HCT116 (cell line): Measurements from ENCODE around the gene NOS1. TPM values are rescaled to one million over a fixed set of nuclear protein-coding genes. Genes with fewer than 3 reads are reported as not detected.

Experiments used
- ATAC-seq: fragments of 200-7000 bp; cut with Tn5 transposase; 2 replicates; pipeline ENCODE4 v1.9.1; 2020; ENCODE audit warnings: mild to moderate bottlenecking, moderate library complexity
- BruUV-seq: library from RNA; stranded (reverse); fragments of 400-500 nt; replicated peaks from 2 replicates; lab custom pipeline; 2021; lab: Mats Ljungman, UMichigan
- CTCF ChIA-PET: fragments of 300-600 bp; sonication (Branson Sonifier 250); formaldehyde crosslinking; loops from one replicate; lab custom pipeline; 2021; ENCODE audit warnings: antibody characterized with exemption; lab: Charles Lee
- POLR2A ChIA-PET: fragments of 300-600, 350-600 bp; sonication (Branson Sonifier 250); formaldehyde crosslinking; loops from one replicate; lab custom pipeline; 2021; ENCODE audit warnings: antibody characterized with exemption; lab: Charles Lee
- RAD21 ChIA-PET, 2 experiments: fragments of 300-600 bp; sonication (Branson Sonifier 250); formaldehyde crosslinking; loops; one replicate each; lab custom pipeline; 2023; ENCODE audit warnings: low total read pairs in 2 of 2; ENCODE audit not compliant: uncharacterized antibody in 2 of 2, unreplicated experiment in 2 of 2, low non-redundant PET in 1 of 2; lab: Charles Lee
- DNase-seq: peaks from one replicate; pipeline ENCODE4 v3.0.0-alpha.2; 2010; ENCODE audit warnings: low read depth, low spot score
- H2AFZ ChIP-seq: fragments of 200-600 bp; shearing (Covaris generic), sonication (generic); 2 replicates; pipeline ENCODE4 v1.6.1; 2017; ENCODE audit warnings: low read depth, mixed run types, mixed read lengths, antibody characterized with exemption, low read length; ENCODE audit not compliant: poor library complexity, severe bottlenecking
- H3K27ac ChIP-seq: 2 replicates; pipeline ENCODE4 v1.5.1; 2012; ENCODE audit warnings: low read depth, low read length
- H3K27me3 ChIP-seq: fragments of 200-600 bp; sonication (generic); 2 replicates; pipeline ENCODE4 v1.6.1; 2016; ENCODE audit warnings: mixed run types, low read length, mixed read lengths; ENCODE audit not compliant: insufficient read depth
- H3K36me3 ChIP-seq, 2 experiments: fragments of 200-500 bp in 1 of 2; fragments of 200-600 bp in 1 of 2; sonication (Bioruptor generic) in 1 of 2; sonication (generic) in 1 of 2; 2 replicates each; pipeline versions ENCODE4 v1.5.1 to v1.6.1; 2014 to 2016; ENCODE audit warnings: low read length in 2 of 2, inconsistent platforms in 1 of 2, mixed read lengths in 1 of 2, mixed run types in 1 of 2; ENCODE audit not compliant: insufficient read depth in 2 of 2, control insufficient read depth in 1 of 2
- H3K4me1 ChIP-seq, 2 experiments: fragments of 200-600 bp in 1 of 2; sonication (generic) in 1 of 2; 2 replicates each; pipeline versions ENCODE4 v1.5.1 to v1.6.1; 2012 to 2017; ENCODE audit warnings: low read length in 2 of 2, inconsistent platforms in 1 of 2, mild to moderate bottlenecking in 1 of 2, mixed read lengths in 1 of 2, mixed run types in 1 of 2, moderate library complexity in 1 of 2; ENCODE audit not compliant: insufficient read depth in 2 of 2, control insufficient read depth in 1 of 2
- H3K4me2 ChIP-seq: fragments of 200-600 bp; sonication (generic); 2 replicates; pipeline ENCODE4 v1.6.1; 2017; ENCODE audit warnings: mixed run types, low read length, mixed read lengths
- H3K4me3 ChIP-seq, 2 experiments: fragments of 200-600 bp in 1 of 2; sonication (generic) in 1 of 2; replicated peaks in 1 of 2; 2 replicates each; pipeline ENCODE4 v1.5.1; 2011 to 2016; ENCODE audit warnings: low read length in 2 of 2, control low read depth in 1 of 2, low read depth in 1 of 2, mild to moderate bottlenecking in 1 of 2, mixed read lengths in 1 of 2, mixed run types in 1 of 2
- H3K79me2 ChIP-seq: fragments of 200-600 bp; sonication (generic); 2 replicates; pipeline ENCODE4 v1.6.1; 2017; ENCODE audit warnings: mild to moderate bottlenecking, mixed run types, low read length, moderate library complexity, mixed read lengths; ENCODE audit not compliant: insufficient read depth
- H3K9ac ChIP-seq: fragments of 200-600 bp; sonication (generic); 2 replicates; pipeline ENCODE4 v1.6.1; 2016; ENCODE audit warnings: low read length, mixed read lengths
- H3K9me2 ChIP-seq: fragments of 200-600 bp; sonication (generic), shearing (Covaris generic); 2 replicates; pipeline ENCODE4 v1.6.1; 2017; ENCODE audit warnings: mixed run types, mild to moderate bottlenecking, moderate library complexity; ENCODE audit not compliant: insufficient read depth
- H3K9me3 ChIP-seq, 2 experiments: fragments of 200-500 bp in 1 of 2; fragments of 200-600 bp in 1 of 2; sonication (Bioruptor generic) in 1 of 2; sonication (generic) in 1 of 2; 2 replicates each; pipeline ENCODE4 v1.6.1; 2014 to 2017; ENCODE audit warnings: low read length in 2 of 2, mixed read lengths in 2 of 2, inconsistent platforms in 1 of 2, low read depth in 1 of 2, mild to moderate bottlenecking in 1 of 2, mixed run types in 1 of 2, moderate library complexity in 1 of 2; ENCODE audit not compliant: control insufficient read depth in 1 of 2, insufficient read depth in 1 of 2
- H4K20me1 ChIP-seq: fragments of 200-600 bp; sonication (generic), shearing (Covaris generic); 2 replicates; pipeline ENCODE4 v1.6.1; 2017; ENCODE audit warnings: mixed run types, mild to moderate bottlenecking, moderate library complexity; ENCODE audit not compliant: insufficient read depth
- CBX3 ChIP-seq: IDR thresholded peaks from 2 replicates; pipeline ENCODE4 v1.6.1; 2012; ENCODE audit warnings: low read depth
- CEBPB ChIP-seq: IDR thresholded peaks from 2 replicates; pipeline ENCODE4 v1.6.1; 2012; ENCODE audit warnings: low read depth
- EGR1 ChIP-seq: IDR thresholded peaks from 2 replicates; pipeline ENCODE4 v1.6.1; 2012; ENCODE audit warnings: low read depth
- ELF1 ChIP-seq: IDR thresholded peaks from 2 replicates; pipeline ENCODE4 v1.6.1; 2012; ENCODE audit warnings: low read depth, borderline replicate concordance
- EZH2phosphoT487 ChIP-seq: fragments of 200-600 bp; IDR thresholded peaks from 2 replicates; pipeline ENCODE4 v1.6.1; 2018; ENCODE audit warnings: antibody characterized with exemption, borderline replicate concordance
- FOSL1 ChIP-seq: IDR thresholded peaks from 2 replicates; pipeline ENCODE4 v1.6.1; 2012; ENCODE audit warnings: low read depth
- POLR2A ChIP-seq: IDR thresholded peaks from 2 replicates; pipeline ENCODE4 v1.7.0; 2011; ENCODE audit warnings: borderline replicate concordance; ENCODE audit not compliant: insufficient read depth, insufficient read length; ENCODE audit errors: extremely low read depth
- POLR2AphosphoS5 ChIP-seq: IDR thresholded peaks from 2 replicates; pipeline ENCODE4 v1.6.1; 2011; ENCODE audit warnings: mild to moderate bottlenecking, low read depth, low read length, moderate library complexity
- RAD21 ChIP-seq: IDR thresholded peaks from 2 replicates; pipeline ENCODE4 v1.6.1; 2012; ENCODE audit warnings: low read depth, mild to moderate bottlenecking
- SIN3A ChIP-seq: IDR thresholded peaks from 2 replicates; pipeline ENCODE4 v1.6.1; 2012; ENCODE audit warnings: low read depth
- SP1 ChIP-seq: IDR thresholded peaks from 2 replicates; pipeline ENCODE4 v1.6.1; 2012; ENCODE audit warnings: low read depth
- SRF ChIP-seq: IDR thresholded peaks from 2 replicates; pipeline ENCODE4 v1.6.1; 2012; ENCODE audit warnings: low read depth
- TCF7L2 ChIP-seq: IDR thresholded peaks from 2 replicates; pipeline ENCODE4 v1.7.0; 2011; ENCODE audit warnings: borderline replicate concordance, inconsistent platforms; ENCODE audit not compliant: insufficient read depth, insufficient read length; ENCODE audit errors: extremely low read depth
- YY1 ChIP-seq: IDR thresholded peaks from 2 replicates; pipeline ENCODE4 v1.6.1; 2011; ENCODE audit warnings: low read length, low read depth, moderate library complexity, mild to moderate bottlenecking; ENCODE audit not compliant: insufficient replicate concordance; ENCODE audit errors: extremely low read depth
- ZNF274 ChIP-seq: fragments of 200-500 bp; sonication (Bioruptor generic); IDR thresholded peaks from 2 replicates; pipeline ENCODE4 v1.6.1; 2014; ENCODE audit warnings: mild to moderate bottlenecking, low read depth, low read length, inconsistent platforms
- intact Hi-C: fragments of 100-400 bp; cut with micrococcal nuclease; formaldehyde crosslinking; loops from 2 replicates; pipeline ENCODE4 v1.10.0; 2022
- total RNA-seq: library from RNA; stranded (reverse); gene quantifications from one replicate; pipeline ENCODE4 v1.2.1, GENCODE V29; 2021; ENCODE audit not compliant: unreplicated experiment
- TF ChIP-seq, protein P1 (sequence below), 3 experiments: fragments of 200-600 bp in 1 of 3; sonication (generic) in 1 of 3; IDR thresholded peaks in 2 of 3; conservative IDR thresholded peaks in 1 of 3; 2 replicates each; pipeline ENCODE4 v1.5.1; 2012 to 2017; ENCODE audit warnings: low read depth in 2 of 3, low read length in 2 of 3, antibody characterized with exemption in 1 of 3, borderline replicate concordance in 1 of 3, control low read depth in 1 of 3, mild to moderate bottlenecking in 1 of 3, mixed read lengths in 1 of 3, mixed run types in 1 of 3, moderate library complexity in 1 of 3; ENCODE audit not compliant: insufficient read depth in 1 of 3
- TF ChIP-seq, protein P2 (sequence below): IDR thresholded peaks from 2 replicates; pipeline ENCODE4 v1.6.1; 2011; ENCODE audit warnings: mild to moderate bottlenecking, low read length, moderate library complexity; ENCODE audit not compliant: insufficient replicate concordance; ENCODE audit errors: extremely low read depth
- TF ChIP-seq, protein P3 (sequence below): IDR thresholded peaks from 2 replicates; pipeline ENCODE4 v1.6.1; 2012
- TF ChIP-seq, protein P4 (sequence below): IDR thresholded peaks from 2 replicates; pipeline ENCODE4 v1.6.1; 2012; ENCODE audit warnings: low read depth
- TF ChIP-seq, protein P5 (sequence below): IDR thresholded peaks from 2 replicates; pipeline ENCODE4 v1.6.1; 2012

The NOS1 gene
- total RNA-seq, 1 experiment from 2014 or later: 0.22 TPM

DNA sequence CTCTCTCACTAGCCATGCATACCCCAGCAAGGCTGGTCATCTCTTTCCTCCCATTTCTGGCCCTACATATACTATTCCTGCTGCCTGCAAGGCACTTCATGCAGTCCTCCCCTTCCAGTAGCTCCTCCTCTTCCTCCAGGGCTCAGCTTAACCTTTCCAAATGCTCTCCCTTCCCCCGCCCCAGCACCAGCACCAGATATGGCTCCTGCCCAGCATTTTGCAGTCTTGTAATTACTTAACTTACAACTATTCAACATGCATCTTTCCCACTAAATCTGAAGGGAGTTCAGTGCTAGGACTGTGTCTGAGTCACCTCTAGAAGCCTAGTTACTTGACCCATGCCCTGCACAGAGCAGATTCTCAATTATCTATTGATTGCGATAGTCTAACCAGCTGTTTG lies 169.4 kb downstream of the NOS1 start:
- Histone ChIP-seq H3K9ac (no peak overlapping the region), H3K4me2 (peak overlapping the region; percentile 28), H3K27ac (no peak overlapping the region), H2AFZ (no peak overlapping the region), H3K4me3 (no peak overlapping the region), H3K9me2 (no peaks in the 10 kb centered on the region), H3K79me2 (peaks cover 25% of the 10 kb centered on the region), H3K27me3 (no peaks in the 10 kb centered on the region), H3K4me1 (peaks cover 13 to 33% of the 10 kb centered on the region in 2 experiments; a peak in 3 of 4 replicates), H3K36me3 (0 out of 4 replicates have a peak, but pooled peaks cover 0 to 4% of the 10 kb centered on the region in 2 experiments), H4K20me1 (no peaks in the 10 kb centered on the region), H3K9me3 (peaks cover 0 to 4% of the 10 kb centered on the region in 2 experiments; a peak in 1 of 4 replicates)
- POLR2A ChIA-PET: no interaction called here
- DNase-seq: no peak
- intact Hi-C loops: no loop called here
- peak; percentile 38 for ATAC-seq
- RAD21 ChIA-PET: no interaction called here
- CTCF ChIA-PET: no interaction called here
- TF ChIP-seq ELF1: no peak
- TF ChIP-seq SRF: no peak
- TF ChIP-seq CEBPB: no peak
- TF ChIP-seq, protein P1, sequence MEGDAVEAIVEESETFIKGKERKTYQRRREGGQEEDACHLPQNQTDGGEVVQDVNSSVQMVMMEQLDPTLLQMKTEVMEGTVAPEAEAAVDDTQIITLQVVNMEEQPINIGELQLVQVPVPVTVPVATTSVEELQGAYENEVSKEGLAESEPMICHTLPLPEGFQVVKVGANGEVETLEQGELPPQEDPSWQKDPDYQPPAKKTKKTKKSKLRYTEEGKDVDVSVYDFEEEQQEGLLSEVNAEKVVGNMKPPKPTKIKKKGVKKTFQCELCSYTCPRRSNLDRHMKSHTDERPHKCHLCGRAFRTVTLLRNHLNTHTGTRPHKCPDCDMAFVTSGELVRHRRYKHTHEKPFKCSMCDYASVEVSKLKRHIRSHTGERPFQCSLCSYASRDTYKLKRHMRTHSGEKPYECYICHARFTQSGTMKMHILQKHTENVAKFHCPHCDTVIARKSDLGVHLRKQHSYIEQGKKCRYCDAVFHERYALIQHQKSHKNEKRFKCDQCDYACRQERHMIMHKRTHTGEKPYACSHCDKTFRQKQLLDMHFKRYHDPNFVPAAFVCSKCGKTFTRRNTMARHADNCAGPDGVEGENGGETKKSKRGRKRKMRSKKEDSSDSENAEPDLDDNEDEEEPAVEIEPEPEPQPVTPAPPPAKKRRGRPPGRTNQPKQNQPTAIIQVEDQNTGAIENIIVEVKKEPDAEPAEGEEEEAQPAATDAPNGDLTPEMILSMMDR (IDR thresholded peaks at IDR 0.05 in 2 of 3, conservative IDR thresholded peaks at IDR 0.05 in 1 of 3; ENCODE audit: borderline replicate concordance in 1 of 3, insufficient read depth in 1 of 3, low read depth in 2 of 3, low read length in 2 of 3): no peak
- no peak for TF ChIP-seq CBX3
- TF ChIP-seq, protein P2, sequence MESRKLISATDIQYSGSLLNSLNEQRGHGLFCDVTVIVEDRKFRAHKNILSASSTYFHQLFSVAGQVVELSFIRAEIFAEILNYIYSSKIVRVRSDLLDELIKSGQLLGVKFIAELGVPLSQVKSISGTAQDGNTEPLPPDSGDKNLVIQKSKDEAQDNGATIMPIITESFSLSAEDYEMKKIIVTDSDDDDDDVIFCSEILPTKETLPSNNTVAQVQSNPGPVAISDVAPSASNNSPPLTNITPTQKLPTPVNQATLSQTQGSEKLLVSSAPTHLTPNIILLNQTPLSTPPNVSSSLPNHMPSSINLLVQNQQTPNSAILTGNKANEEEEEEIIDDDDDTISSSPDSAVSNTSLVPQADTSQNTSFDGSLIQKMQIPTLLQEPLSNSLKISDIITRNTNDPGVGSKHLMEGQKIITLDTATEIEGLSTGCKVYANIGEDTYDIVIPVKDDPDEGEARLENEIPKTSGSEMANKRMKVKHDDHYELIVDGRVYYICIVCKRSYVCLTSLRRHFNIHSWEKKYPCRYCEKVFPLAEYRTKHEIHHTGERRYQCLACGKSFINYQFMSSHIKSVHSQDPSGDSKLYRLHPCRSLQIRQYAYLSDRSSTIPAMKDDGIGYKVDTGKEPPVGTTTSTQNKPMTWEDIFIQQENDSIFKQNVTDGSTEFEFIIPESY: no peak
- TF ChIP-seq, protein P3, sequence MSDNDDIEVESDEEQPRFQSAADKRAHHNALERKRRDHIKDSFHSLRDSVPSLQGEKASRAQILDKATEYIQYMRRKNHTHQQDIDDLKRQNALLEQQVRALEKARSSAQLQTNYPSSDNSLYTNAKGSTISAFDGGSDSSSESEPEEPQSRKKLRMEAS: no peak
- no peak for TF ChIP-seq SP1
- TF ChIP-seq FOSL1: no peak
- TF ChIP-seq EZH2phosphoT487: no peak
- TF ChIP-seq POLR2AphosphoS5: no peak
- TF ChIP-seq EGR1: no peak
- no peak for TF ChIP-seq SIN3A
- no peak for TF ChIP-seq TCF7L2
- TF ChIP-seq, protein P4, sequence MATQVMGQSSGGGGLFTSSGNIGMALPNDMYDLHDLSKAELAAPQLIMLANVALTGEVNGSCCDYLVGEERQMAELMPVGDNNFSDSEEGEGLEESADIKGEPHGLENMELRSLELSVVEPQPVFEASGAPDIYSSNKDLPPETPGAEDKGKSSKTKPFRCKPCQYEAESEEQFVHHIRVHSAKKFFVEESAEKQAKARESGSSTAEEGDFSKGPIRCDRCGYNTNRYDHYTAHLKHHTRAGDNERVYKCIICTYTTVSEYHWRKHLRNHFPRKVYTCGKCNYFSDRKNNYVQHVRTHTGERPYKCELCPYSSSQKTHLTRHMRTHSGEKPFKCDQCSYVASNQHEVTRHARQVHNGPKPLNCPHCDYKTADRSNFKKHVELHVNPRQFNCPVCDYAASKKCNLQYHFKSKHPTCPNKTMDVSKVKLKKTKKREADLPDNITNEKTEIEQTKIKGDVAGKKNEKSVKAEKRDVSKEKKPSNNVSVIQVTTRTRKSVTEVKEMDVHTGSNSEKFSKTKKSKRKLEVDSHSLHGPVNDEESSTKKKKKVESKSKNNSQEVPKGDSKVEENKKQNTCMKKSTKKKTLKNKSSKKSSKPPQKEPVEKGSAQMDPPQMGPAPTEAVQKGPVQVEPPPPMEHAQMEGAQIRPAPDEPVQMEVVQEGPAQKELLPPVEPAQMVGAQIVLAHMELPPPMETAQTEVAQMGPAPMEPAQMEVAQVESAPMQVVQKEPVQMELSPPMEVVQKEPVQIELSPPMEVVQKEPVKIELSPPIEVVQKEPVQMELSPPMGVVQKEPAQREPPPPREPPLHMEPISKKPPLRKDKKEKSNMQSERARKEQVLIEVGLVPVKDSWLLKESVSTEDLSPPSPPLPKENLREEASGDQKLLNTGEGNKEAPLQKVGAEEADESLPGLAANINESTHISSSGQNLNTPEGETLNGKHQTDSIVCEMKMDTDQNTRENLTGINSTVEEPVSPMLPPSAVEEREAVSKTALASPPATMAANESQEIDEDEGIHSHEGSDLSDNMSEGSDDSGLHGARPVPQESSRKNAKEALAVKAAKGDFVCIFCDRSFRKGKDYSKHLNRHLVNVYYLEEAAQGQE: no peak
- TF ChIP-seq POLR2A: no peak
- TF ChIP-seq YY1: no peak
- TF ChIP-seq, protein P5, sequence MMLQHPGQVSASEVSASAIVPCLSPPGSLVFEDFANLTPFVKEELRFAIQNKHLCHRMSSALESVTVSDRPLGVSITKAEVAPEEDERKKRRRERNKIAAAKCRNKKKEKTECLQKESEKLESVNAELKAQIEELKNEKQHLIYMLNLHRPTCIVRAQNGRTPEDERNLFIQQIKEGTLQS: no peak
- TF ChIP-seq RAD21: no peak
- TF ChIP-seq ZNF274: no peak
- BruUV-seq: no TSS peak
